Stimulated activated CD4-positive, alpha-beta T cell treated with anti-CD3 and anti-CD28 coated beads, Interleukin-4, amount 100 ng/mL, for 48 hours (primary cell): ENCODE data around the gene SENP6.
A peak's percentile ranks its signal among the peaks of the same experiment; 100 is the strongest.
"Not testable (repeated sequence)": the region's sequence is repeated elsewhere in the genome, so short reads cannot be mapped to it uniquely, and the experiment has no call there.

Experiments
- DNase-seq, 2 donors: peaks; one replicate each; pipeline ENCODE4 v3.0.0-alpha.2; 2020; ENCODE audit warnings: low read depth in 2 of 2

Gene SENP6, protein sequence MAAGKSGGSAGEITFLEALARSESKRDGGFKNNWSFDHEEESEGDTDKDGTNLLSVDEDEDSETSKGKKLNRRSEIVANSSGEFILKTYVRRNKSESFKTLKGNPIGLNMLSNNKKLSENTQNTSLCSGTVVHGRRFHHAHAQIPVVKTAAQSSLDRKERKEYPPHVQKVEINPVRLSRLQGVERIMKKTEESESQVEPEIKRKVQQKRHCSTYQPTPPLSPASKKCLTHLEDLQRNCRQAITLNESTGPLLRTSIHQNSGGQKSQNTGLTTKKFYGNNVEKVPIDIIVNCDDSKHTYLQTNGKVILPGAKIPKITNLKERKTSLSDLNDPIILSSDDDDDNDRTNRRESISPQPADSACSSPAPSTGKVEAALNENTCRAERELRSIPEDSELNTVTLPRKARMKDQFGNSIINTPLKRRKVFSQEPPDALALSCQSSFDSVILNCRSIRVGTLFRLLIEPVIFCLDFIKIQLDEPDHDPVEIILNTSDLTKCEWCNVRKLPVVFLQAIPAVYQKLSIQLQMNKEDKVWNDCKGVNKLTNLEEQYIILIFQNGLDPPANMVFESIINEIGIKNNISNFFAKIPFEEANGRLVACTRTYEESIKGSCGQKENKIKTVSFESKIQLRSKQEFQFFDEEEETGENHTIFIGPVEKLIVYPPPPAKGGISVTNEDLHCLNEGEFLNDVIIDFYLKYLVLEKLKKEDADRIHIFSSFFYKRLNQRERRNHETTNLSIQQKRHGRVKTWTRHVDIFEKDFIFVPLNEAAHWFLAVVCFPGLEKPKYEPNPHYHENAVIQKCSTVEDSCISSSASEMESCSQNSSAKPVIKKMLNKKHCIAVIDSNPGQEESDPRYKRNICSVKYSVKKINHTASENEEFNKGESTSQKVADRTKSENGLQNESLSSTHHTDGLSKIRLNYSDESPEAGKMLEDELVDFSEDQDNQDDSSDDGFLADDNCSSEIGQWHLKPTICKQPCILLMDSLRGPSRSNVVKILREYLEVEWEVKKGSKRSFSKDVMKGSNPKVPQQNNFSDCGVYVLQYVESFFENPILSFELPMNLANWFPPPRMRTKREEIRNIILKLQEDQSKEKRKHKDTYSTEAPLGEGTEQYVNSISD

DNA sequence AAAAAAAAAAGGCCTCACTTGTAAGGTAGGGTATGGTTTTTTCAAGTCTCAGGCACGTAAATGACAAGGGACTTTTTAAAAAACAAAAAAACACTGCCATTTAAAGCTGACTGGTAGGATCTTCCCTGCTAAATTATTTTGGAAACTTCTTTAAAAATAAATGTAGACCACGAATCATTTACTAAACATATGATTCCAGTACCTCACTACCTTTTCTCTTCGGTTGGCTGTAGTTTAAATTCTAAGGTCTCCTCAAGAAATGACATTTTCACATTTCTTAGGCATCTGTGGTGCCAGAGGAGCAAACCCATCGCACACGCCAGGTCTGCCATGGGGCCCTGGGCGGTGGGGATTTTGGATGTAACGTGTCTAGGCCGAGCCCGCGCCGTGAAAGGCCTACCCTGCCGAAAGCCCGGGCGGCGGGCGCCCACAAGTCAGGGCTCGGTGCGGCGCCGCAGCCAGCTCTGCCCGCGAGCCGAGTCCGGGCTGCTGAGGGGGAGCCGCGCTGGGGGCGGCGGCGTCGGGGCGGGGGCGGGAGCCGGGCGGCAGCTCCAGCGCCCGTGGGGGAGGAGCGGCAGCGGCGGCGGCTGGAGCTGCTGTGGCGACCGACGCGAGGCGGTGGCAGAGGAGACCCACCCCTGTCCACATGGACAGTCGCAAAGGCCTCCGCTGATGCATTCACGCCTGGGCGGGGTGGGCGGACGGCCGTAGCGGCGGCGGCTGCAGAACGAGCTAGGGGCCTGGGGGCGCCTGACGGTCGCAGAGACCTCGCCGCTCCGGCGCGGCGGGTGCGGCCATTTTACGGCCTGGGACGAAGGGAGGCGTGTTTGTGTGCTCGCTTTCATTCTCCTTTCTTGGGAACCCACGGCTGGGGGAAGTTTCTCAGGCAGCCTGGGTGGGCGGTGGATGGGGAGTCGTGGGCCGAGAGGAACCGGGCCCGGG is at the start of gene SENP6:
Gene SENP6, plus strand, starts transcription at position 577 of the 942 bp plus-strand sequence. CDS start 645 bp downstream, outside the sequence.
- peak; percentile 48 to 64 for DNase-seq

DNA sequence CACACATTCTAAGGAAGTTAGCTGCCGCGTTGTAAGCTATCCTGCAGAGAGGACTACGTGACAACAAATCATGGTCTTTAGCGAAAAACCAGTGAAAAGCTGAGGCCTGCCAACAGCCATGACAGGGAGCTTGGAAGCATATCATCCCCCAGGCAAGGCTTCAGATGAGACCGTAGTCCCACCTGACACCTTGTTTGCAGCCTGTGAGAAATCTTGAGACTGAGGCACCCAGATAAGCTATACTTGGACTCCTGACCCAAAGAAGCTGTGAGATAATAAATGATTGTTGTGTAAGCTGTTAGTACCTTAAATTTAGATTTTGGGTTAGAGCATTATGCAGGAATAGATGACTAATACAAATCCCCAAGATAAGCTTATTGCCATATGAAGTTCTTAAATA is 45.4 kb upstream of the SENP6 start:
- DNase-seq, result no peak

DNA sequence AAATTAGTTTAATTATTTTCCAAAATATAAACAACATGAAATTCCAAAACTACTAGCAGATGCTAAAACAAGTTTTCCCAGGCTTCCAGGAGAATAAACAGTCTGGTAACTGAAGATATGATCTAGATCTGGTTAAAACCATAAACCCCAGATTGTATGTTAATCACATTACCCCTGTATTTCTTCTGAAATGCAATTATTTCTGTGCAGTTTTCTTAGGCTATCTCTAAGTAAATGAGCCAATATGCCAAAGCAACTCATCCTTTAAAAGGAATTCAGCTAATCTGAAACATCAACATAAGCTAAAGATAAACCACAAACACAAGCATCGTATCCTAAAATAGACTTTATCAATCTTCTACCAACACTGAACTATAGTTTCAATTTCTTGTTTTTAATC is 44.6 kb upstream of the SENP6 start:
- no peak for DNase-seq

DNA sequence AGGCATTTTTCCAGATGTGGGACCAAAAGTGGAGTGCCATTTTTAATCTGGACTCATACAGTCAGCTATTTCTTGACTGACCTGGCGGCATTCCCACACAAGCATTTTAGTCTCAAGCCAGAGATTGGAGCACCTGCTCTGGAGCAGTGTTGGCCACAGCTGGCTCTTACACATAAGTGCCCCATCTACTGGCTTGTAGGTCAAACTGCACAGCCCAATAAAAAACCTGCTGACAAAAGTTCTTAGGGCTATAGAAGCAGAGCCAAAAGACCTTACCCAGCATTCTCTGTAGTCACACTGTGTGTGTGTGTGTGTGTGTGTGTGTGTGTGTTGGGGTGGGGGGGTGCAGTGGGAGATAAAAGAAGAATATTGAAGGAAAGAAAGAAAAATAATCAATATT is 38.6 kb upstream of the SENP6 start:
- peak in 1 of 2 donors; percentile 0 for DNase-seq

DNA sequence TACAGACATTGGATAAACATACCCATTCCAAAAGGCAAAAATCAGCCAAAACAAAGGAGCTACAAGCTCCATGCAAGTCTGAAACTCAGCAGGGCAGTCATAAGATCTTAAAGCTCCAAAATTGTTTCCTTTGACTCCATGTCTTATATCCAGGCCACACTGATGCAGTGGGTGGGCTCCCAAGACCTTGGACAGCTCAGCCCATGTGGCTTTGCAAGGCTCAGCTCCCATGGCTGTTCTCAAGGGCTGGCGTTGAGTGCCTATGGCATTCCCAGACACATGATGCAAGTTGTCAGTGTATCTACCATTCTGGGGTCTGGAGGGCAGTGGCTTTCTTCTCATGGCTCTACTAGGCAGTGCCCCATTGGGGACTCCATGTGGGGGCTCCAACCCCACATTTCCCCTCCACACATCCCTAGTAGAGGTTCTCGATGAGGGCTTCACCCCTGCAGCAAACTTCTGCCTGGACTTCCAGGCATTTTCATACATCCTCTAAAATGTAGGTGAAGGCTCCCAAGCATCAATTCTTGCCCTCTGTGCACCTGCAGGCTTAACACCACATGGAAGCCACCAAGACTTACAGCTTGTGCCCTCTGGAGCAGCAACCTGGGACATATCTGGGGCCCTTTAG is 35.4 kb upstream of the SENP6 start:
- no peak for DNase-seq

DNA sequence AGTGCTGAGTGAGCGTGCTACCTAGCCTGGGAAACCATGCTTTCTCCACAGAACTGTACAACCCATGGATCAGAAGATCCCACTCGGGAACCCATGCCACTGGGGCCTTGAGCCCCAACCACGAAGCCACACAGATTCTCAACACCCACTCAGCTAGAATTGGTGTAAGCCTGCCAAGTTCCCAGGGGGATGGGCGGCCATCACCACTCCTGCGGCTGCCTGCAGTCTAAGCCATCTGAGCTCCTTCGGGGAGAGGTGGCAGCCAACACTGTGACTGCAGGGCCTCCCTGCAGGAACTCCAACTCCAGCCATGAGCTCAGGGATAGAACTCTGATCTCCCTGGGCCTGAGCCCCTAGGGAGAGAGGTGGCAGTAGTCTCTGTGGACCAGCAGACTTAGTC is 33.6 kb upstream of the SENP6 start:
- no peak for DNase-seq

DNA sequence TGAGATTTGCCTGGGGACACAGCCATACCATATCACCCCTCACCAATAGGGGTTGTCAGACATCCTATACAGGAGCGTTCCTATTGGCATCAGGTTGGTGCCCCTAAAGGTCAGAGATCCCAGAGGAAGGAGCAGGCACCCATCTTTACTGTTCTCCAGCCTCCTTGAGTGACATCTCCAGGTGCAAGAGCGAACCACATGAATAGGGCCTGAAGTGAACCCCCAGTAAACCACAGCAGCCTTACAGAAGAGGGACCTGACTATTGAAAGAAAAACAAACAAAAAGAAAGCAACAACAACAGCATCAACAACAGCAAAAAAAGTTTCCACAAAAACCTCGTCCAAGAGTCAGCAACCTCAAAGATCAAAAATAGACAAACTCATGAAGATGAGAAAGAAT is 32.7 kb upstream of the SENP6 start:
- DNase-seq, result no peak

DNA sequence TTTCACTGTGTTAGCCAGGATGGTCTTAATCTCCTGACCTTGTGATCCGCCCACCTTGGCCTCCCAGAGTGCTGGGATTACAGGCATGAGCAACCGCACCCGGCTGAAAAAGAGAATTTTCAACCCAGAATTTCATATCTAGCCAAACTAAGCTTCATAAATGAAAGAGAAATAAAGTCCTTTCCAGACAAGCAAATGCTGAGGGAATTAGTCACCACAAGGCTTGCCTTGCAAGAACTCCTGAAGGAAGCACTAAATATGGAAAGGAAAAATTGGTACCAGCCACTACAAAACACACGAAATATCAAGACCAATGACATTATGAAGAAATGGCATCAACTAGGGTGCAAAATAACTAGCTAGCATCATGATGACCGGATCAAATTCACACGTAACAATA is 31.0 kb upstream of the SENP6 start:
- DNase-seq, result not testable (repeated sequence)

DNA sequence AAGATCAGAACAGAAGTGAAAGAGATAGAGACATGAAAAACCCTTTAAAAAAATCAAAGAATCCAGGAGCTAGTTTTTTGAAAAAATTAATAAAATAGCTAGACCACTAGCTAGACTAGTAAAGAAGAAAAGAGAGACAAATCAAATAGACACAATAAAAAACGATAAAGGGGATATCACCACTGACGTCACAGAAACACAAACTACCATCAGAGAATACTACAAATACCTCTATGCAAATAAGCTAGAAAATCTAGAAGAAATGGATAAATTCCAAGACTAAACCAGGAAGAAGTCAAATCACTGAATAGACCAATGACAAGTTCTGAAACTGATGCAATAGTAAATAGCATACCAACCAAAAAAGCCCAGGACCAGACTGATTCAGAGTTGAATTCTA is 29.6 kb upstream of the SENP6 start:
- no peak for DNase-seq

DNA sequence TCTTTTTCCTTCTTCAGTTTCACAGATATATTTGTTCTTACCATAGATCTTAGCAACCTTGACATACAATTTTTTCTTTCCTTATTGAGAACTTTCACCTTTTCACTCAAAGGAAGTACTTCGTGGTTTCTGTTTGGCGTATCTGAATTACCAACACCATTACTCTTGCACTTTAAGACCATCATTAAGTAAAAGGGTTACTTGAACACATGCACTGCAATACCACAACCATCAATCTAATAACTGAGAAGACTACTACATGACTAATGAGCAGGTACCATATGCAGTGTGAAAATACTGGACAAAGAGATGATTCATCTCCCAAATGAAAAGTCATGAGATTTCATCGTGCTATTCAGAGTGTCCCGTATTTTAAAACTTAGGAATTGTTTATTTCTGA is 21.7 kb upstream of the SENP6 start:
- no peak for DNase-seq

DNA sequence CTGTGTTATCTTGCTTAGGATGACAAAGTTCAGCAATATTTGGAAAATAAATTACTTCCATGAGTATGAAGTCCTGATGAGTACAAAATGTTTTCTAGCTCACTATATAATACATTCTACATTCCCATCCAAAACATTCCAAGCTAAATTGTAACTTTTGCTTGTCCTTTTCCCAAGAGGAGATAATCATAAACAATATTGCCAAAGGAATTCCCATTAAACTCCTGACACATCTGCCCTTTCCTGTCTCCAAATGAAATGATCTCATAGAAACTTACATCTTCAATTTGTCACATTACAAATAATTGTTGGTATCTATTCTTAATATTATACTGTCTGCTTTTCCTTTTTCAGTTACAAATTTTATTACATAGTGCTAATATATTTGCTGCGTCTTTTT is 20.4 kb upstream of the SENP6 start:
- no peak for DNase-seq

DNA sequence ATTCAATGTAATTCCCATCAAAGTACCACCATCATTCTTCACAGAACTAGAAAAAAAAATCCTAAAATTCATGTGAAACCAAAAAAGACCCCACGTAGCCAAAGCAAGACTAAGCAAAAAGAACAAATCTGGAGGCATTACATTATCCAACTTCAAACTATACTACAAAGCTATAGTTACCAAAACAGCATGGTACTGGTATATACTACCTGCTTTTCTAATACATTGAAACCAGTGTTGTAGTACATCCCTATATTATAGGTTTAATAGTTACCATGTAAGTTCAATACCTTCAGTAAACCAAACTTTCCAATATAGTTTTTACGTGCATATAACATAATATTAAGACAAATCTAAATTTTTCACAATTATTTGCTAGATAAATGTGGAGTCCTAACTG is 17.1 kb upstream of the SENP6 start:
- DNase-seq, result not testable (repeated sequence)

DNA sequence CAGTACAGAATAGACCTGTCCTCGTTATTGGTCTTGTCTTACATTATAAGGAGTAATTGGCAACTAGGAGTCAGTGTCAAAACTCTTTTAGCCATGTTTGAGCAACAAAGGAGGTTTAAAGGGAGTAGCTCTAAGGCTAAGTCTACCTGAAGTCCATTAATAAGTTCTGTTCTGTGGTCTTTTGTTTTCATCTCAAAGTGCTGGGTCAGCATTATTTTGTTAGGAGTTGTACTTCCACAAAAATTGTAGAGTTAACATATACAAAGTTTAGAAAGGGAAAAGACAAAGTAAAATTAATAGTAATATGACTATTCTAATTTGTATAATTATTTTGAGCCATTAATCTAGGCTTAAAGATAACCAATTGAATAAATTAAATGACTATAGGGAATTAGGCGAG is 12.7 kb upstream of the SENP6 start:
- DNase-seq, result no peak

DNA sequence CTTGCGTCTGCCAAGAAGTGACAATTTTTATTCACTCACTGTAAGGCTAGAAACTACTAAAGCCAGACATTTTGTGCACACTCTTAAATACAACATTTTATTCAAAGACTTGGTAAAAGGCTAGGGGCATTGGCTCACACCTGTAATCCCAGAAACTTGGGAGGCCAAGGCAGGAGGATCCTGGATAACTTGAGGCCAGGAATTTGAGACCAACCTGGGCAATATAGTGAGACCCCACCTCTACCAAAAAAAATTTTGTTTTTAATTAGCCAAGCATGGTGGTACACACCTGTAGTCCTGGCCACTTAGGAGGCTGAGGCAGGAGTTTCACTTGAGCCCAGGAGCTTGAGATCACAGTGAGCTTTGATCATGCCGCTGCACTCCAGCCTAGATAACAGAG is 11.3 kb upstream of the SENP6 start:
- no peak for DNase-seq

DNA sequence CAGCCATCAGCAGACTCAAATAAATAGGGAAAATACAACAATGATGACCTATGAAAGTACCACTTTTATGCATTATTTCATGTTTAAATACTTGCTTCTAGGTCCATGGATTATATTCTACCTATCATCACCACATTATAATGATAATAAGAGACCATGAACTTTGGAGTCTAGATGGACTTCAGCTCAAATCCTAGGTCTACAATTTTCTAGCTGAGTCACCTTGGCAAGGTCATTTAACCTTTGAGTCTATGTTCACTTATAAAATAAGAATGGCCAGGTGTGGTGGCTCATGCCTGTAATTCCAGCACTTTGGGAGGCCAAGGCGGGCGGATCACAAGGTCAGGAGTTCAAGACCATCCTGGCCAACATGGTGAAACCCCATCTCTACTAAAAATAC is 5.3 kb upstream of the SENP6 start:
- DNase-seq, result not testable (repeated sequence)

DNA sequence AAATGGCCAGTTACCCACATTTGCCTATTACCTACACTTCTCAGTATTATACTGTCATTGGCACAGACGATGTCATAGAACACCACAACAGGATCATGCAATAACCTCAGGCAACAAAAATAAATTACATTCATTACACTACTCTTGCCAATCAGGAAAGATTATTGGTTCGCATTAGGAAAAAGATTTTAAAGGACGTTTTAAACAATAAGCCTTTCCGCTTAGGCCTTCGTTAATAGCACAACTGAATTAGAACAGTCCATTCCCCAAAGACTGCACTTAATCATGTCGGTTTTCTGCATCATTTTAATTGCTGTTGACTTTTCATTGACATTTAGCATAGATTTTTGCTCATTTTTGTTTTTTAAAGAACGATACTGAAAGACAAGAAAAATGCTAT is 912 bp upstream of the SENP6 start:
- no peak for DNase-seq

DNA sequence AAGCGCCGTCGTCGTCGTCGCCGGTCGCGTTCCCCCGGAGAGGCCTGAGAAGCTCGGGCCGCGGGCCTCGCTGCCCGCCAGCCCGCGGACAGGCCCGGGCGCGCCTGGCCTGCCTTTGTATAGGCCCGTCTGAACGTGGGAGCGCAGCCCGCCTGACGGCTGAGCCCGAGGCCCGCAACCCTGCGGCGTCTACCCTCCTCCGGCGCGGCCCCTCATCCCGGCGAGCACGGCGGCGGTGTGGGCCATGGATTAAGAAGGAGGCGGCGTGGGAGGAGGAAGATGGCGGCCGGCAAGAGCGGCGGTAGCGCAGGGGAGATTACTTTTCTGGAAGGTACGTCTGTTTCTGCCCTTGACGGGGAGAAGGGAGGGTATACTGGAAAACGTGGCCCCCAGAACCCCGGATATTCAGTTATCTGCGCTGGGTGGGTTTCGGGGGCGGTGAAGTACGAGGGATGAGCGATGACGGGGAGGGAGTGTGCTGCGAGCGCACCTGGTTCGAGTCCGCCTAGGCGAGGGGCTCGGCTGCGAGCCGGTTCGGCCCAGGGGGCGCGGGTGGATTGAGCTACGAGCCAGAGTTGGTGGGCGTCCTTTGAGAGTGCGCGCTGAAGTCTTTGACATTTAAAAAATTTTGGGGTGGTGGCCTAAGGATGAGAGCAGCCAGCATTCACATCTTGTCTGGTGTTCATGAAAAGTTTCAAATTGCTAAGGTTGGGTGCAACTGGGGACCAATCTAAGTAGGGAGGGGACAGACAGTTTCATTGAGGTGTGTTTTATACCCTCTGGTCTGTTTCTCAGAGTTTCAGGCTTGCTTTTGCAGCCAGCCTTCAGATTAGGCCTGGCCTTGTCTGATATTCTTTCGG is 796 bp downstream of the SENP6 start:
- DNase-seq, result peak; percentile 54

DNA sequence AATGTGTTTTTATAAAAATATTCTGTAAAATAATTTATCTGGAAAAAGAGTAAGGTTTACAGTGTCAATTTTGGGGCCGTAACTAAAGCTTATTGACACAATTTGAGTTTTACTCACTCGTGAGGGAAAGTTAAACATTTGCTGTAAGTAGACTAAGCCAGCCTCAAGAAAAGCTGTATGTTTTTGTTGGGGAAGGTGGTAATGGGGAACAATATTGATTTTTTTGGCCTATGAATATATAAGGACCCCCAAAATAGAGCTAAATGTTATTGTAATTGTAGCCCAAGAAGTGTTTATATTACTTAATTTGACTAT is 1.4 kb downstream of the SENP6 start:
- no peak for DNase-seq

DNA sequence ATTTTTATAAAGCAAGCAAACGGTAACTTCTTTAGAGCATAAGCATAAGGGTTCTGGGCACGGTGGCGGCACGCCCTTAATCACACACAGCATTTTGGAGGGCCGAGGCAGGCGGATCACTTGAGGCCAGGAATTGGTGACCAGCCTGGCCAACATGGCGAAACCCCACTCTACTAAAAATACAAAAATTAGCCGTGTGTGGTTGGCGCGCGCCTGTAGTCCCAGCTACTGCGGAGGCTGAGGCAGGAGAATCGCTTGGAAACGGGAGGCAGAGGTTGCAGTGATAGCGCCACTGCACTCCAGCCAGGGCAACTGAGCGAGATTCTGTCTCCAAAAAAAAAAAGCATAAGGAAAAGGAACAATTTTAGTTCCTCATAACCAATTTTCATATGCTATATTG is 2.6 kb downstream of the SENP6 start:
- no peak for DNase-seq

DNA sequence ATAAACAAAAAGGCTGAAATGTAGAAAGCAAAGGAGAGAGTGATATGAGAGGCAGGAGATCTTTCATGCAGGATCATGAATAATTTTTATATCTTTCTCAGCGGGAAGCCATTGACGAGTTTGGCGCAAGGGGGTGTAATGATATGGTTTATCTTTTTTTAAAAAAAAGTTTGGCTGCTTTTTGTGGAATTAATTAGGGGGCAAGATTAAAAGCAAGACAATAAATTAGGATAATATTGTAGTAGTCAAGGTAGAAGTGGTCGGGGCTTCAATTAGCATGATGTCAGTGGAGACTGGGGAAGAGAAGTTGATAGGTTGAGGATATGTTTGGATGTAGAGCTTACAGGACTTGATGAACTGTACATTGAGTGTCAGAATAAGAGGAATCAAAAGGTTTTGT is 4.0 kb downstream of the SENP6 start:
- DNase-seq, result no peak
